ENCODE measurements around the gene PHRF1.

DNA sequence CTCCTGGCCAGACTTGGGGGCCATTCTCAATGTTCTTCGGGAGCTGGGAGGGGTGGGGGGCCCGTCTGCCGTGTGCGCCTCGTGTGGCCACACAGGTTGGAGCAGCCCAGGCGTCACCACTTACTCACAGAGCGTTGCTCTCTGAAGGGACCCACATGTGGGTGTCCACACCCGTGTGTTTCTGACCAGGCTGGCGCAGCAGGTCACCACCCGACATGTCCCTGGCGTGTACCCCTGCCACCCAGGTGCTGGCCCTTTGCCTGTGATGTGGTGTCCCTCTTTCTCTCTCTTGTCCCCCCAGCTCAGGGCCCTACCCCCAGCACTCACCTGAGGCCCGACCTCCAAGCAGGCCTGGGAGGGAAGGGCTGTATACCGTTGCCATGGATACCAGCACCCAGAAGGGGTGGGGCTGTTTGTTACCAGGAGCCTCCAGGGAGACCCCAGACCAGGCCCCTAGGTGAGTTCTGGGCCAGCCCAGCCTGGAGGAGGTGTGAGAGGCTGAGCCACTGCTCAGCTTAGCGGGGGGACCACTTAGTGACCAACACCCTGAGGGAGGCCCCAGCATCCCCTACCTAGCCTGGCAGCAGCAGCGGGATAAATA, 17.1 kb upstream of the PHRF1 start:
- TF ChIP-seq CTCF (IDR thresholded peaks at IDR 0.05) (no peak), POLR2A (IDR thresholded peaks at IDR 0.05) (no peak)

Measured in prostate gland (tissue), 2 donors.